HEK293T (cell line): Measurements from ENCODE around the gene CDC42.

Source experiments
- ARNT ChIP-seq: fragments of 450-650 bp; IDR thresholded peaks from 2 replicates; pipeline ENCODE4 v1.6.1; 2017; ENCODE audit warnings: mild to moderate bottlenecking
- BHLHE40 ChIP-seq: fragments of 450-650 bp; IDR thresholded peaks from 2 replicates; pipeline ENCODE4 v1.6.1; 2016; ENCODE audit warnings: mild to moderate bottlenecking, moderate library complexity, borderline replicate concordance
- ELF4 ChIP-seq: fragments of 450-650 bp; IDR thresholded peaks from 2 replicates; pipeline ENCODE4 v1.6.1; 2017; ENCODE audit warnings: antibody characterized with exemption
- FOXA1 ChIP-seq: fragments of 450-650 bp; IDR thresholded peaks from 2 replicates; pipeline ENCODE4 v1.6.1; 2016; ENCODE audit warnings: mild to moderate bottlenecking
- FOXK2 ChIP-seq: fragments of 450-650 bp; IDR thresholded peaks from 2 replicates; pipeline ENCODE4 v1.6.1; 2016; ENCODE audit warnings: mild to moderate bottlenecking
- FOXM1 ChIP-seq: fragments of 450-650 bp; IDR thresholded peaks from 2 replicates; pipeline ENCODE4 v1.6.1; 2017; ENCODE audit warnings: mild to moderate bottlenecking, borderline replicate concordance
- HDGF ChIP-seq: fragments of 450-650 bp; IDR thresholded peaks from 2 replicates; pipeline ENCODE4 v1.6.1; 2017; ENCODE audit warnings: antibody characterized with exemption, borderline replicate concordance
- L3MBTL2 ChIP-seq: fragments of 450-650 bp; conservative IDR thresholded peaks from 2 replicates; pipeline ENCODE4 v1.6.1; 2016; ENCODE audit warnings: mild to moderate bottlenecking
- NFRKB ChIP-seq: fragments of 450-650 bp; IDR thresholded peaks from 2 replicates; pipeline ENCODE4 v1.6.1; 2016; ENCODE audit warnings: mild to moderate bottlenecking, moderate library complexity
- SP1 ChIP-seq: fragments of 450-650 bp; IDR thresholded peaks from 2 replicates; pipeline ENCODE4 v1.6.1; 2017
- SUZ12 ChIP-seq: fragments of 450-650 bp; IDR thresholded peaks from 2 replicates; pipeline ENCODE4 v1.6.1; 2016; ENCODE audit warnings: mild to moderate bottlenecking
- TARDBP ChIP-seq: fragments of 450-650 bp; IDR thresholded peaks from 2 replicates; pipeline ENCODE4 v1.6.1; 2016

DNA sequence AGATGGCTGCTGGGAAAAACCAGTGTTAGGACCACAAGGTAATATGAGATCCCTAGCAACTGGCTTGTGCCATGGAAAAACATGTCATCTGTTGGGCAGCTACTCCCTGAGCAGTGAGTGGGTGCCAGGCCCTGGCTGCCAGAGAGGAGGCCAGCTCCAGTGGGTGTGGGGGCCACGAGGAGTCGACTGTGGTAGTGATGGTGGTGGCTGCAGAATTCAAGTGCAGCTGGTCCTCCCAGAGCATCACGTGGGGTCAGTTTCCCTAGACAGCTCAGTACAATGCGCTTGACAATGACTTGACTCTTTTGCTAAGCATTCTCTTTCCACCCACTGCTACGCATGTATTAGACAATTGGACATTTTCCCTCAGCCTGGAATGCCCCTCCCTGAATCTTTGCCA lies 14.5 kb upstream of the CDC42 start:
- TF ChIP-seq SP1 (no peak), FOXK2 (no peak), FOXA1 (no peak), SUZ12 (no peak), FOXM1 (no peak), BHLHE40 (no peak), NFRKB (no peak), ELF4 (no peak), ARNT (no peak), L3MBTL2 (no peak), HDGF (no peak), TARDBP (no peak)
